CD4-positive, alpha-beta T cell treated with Interleukin-21 for 1 hour (primary cell): ENCODE results near the gene FAF1.

ENCODE experiments used
- DNase-seq: peaks from one replicate; pipeline ENCODE4 v3.0.0-alpha.2; 2020

Gene FAF1

DNA sequence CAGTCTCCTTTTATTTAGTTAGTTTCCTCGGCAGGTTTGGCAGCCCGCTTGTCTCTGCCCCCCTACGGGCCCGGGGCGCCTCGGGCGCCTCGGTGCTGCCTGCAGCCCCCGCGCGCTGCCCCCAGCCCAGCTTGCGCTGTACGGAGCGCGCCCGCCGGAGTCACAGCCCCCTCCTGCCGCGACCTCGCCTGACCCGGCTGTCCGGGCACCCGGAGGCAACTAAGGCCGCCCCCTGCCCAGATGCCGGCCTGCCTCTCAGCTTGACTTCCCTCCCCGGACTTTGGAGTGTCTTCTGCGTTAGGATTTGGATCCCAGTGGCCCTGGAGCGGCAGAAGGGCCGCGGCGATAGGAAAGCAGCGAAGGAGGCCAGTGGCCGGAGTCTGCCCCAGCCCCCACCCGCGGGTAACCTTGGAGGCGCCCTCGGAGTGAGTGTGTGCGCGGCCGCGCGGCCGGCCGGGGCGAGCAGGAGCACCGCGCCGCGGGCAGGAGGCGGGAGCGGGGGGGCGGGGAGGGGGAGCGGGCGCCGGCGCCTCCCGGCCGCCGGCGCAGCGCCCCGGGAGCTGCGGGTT lies 17.6 kb upstream of the FAF1 start:
- peak; percentile 33 for DNase-seq

DNA sequence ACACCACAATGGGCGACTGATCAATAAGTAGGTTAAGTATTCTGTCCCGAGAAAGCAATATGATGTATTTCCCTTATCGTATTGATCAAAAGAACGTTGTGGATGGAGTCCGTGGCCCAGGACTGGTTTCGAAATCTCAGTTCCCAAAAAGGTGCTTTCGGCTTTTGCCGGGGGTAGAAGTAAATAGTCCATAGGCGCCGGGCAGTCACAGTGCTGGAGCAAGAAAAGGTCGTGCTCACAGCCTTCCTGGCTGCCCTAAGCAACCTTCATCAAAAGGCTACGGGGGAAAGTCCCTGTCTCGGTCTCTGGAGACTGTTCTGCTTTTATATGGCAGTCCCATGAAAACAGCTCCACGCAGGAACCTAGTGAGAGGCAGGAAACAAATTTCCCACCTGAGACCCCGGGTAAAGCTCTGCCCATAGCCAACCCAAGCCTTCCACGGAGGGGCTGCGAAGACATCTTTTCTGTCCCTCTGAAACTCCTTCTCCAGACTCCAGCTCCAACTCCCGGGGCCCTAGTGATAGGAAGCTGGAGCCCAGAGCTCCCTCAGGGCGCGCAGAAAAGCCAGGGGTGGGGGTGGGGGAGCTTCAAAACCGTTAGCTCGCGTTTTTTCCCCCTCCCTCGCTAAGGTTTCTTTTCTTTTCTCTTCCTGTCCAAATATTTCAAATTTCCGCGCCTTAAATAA lies 17.0 kb upstream of the FAF1 start:
- peak; percentile 50 for DNase-seq

DNA sequence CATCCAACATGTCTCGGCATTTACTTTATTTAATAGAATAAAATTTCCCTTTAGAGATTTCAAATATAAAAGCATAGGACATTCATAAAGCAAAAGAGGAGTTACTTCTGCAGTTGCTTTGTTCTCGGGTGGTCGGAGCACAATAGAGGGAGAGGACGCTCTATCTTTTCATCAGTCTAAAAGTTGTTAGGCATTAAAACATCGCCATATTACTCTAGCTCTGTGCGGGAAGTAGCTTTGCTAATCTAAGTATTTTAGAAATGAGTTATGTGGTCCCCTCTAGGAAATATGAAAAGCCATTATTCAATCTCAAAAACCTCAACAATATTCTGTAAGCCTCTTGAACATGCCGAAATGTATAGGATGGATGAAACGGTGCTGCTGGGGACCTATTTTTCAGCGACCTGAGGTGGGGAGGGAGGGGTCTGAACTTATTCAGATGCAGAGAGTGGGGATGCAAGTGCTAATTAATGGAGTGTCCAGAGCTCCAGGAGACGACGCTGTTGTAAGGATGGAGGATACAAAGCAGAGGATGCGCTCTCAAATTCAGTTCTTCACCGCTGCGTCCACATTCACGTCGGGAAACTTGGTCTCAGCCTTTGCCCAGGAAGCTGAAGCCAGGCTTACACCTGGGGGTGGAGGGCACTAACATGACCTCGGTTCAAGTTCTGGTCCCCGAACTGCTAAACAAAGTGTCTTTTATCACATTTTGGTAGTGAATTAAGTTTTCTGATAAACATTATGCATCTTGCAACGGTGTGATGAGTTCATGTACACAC lies 16.2 kb upstream of the FAF1 start:
- no peak for DNase-seq

DNA sequence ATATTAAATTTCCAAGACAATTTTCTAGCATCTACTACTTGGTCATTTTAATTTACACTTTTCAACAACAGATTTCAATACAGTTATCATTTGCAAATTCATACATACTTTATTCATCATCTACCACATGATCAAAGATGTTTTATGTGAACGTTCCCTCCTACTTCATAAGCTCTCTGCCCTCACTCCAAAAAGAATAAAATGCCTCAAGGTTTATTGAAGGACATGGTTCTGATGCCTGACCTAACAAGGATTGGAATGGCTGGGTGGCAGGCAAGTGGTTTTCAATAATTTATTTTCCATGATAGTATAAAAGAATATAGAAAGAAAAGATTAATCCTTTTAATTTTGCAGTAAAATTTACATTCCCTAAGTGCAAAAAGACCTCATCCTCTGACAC lies 15.4 kb upstream of the FAF1 start:
- DNase-seq = no peak

DNA sequence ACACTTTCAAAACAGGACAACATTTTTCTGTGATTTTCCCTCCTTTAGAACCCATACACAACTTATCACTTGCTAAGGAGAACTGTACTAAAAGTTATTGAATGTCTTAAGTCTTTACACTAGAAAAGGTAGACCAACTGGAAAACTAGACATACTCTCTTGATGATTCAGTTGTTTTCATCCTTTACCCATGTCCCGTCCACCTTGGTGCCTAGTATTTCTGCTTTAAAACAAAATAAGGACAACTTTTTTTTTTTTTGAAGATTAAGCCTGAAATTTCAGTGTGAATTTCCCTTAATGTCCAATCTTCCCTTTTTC lies 14.5 kb upstream of the FAF1 start:
- no peak for DNase-seq

DNA sequence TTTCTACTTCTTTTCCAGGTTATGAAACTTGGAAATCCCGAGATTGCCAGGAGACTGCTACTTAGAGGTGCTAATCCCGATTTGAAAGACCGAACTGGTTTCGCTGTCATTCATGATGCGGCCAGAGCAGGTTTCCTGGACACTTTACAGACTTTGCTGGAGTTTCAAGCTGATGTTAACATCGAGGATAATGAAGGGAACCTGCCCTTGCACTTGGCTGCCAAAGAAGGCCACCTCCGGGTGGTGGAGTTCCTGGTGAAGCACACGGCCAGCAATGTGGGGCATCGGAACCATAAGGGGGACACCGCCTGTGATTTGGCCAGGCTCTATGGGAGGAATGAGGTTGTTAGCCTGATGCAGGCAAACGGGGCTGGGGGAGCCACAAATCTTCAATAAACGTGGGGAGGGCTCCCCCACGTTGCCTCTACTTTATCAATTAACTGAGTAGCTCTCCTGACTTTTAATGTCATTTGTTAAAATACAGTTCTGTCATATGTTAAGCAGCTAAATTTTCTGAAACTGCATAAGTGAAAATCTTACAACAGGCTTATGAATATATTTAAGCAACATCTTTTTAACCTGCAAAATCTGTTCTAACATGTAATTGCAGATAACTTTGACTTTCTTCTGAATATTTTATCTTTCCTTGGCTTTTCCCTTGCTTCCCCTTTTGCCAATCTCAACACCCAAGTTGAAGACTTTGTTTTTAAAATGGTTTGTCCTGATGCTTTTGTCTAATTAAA lies 14.0 kb upstream of the FAF1 start:
- DNase-seq = no peak

DNA sequence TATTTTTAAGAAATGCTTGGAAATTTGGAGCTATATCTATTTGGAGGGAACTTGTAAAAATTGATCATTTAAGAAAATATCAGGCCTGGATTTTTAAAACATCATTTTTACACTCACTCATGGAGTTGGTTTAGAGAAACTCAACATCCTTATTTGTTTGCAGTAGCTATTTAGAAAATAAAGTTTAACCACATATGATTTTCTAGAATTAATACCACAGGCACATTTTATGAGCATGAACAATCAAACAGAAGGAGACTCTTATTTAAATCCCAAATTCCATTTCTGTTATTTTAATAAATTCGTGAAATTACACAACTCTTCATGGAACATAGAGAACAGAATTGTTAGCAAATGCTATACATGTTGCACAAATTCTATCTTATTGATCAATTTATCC lies 13.2 kb upstream of the FAF1 start:
- DNase-seq = no peak

DNA sequence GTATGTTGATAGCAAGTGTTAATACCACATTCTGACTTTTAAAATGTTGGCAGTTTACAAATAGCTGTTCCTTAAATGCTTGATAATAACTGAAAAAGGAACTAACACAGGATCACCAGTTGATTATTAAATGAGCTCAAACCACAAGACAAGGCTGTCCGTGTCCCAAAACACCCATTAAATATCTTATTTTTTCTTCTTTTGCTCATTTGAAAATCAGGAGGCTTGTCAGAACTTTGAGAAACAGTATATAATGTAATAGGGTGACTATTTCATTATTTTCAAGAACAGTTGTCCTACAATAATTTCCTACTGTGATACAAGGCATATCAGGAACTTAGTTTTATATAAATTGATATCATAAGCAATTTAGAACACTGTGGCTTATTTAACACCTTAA lies 12.7 kb upstream of the FAF1 start:
- no peak for DNase-seq

DNA sequence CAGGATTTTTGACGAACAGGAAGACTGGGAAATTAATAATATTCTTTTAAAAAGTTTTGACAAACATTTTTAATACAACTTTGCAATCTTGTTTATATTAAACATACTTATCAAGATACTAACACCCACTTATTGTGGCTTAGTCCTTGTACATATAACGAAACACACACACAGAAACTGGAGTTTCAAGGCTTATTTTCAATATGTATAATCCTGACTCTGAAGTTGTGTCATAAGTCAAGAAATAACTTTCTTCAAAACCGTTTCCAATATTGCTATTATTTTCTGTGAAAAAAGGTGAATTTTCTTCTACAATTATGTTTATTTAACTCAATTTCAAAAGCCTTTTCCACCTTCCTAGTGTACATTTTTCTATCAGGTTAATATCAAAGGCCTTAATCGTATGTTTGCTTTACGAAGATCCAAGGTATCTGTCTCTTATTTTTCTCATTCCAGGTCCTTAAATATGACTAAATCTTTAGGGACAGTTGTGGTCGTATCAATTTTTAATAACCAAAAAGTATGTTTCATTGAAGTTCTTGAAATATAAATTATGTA lies 11.8 kb upstream of the FAF1 start:
- no peak for DNase-seq

DNA sequence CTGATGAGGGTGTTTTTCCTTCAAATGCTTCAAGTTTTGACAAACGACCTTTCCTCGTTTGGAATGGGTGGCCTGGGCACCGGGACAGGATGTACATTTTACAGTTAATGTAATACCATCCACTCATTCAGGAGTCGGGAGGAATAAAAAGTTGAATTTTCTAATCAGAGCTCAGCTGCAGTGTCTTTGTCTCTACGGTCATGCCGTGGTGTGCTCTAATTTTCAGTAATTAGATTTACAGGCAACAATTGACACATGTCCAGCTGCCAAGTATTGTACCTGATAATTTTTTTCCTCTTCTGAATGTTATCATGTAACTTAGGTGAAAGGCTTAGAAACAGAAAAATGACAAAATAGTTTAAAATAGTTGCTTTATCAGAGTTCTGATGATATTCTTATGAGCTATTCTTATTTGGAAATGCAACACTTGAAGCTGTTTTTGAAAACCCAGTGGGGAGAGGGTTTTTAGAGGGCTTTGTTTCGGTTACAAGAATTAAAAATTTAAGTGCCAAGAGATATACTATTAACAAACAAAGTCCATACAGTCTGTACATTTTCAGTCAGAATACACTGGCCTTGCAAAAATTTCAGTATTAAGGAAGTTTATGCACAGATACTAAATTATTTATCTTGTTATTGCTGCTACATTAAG lies 11.0 kb upstream of the FAF1 start:
- DNase-seq = no peak

DNA sequence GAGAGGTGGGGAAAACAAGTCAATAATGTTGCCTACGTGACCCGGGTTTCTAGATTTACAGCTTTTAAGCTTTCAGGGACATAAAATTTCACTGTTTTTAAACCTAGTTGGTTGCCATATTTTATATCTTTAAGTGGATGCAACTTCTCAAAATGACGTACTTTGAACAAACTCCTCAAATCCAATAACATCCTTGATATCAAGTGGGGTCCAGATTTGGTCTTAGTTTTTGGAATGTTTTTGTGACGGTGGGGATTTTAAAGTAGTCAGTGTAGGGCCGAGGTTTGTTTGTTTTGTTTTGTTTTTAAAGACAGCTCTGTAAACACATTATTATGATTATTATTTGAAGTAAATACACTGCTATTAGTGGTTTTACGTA lies 10.4 kb upstream of the FAF1 start:
- no peak for DNase-seq

DNA sequence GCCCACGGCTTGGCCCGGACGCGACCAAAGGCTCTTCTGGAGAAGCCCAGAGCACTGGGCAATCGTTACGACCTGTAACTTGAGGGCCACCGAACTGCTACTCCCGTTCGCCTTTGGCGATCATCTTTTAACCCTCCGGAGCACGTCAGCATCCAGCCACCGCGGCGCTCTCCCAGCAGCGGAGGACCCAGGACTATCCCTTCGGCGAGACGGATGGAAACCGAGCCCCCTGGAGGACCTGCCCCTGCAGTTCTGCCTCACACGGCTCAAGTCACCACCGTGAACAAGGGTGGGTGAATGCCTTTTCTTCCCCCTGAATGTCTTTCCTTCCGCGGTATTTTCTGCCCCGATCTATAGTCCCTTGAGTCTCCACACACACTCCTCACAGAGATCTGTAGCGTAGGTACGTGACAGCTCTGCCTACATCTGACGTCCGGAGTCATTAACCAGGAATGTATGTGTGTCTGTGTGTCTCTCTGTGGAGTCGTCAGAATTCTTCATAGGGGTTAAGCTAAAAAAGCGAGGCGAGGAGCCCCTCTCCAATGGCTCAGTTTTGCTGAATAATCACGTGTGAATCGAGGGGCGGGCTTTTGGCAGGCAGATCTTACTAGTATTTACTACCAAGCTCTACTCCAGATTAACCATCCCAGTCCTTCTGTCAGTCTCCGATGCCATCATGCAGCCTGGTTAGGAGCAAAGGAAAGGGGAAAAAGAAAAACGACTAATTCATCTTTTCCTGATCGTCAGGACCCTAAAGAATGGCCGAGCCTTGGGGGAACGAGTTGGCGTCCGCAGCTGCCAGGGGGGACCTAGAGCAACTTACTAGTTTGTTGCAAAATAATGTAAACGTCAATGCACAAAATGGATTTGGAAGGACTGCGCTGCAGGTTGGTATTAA lies 9.8 kb upstream of the FAF1 start, which contains the start of gene CDKN2C:
Gene CDKN2C, plus strand, starts transcription at position 635 of the 898 bp plus-strand sequence. Its CDS starts 124 bp downstream, at position 759.
- peak; percentile 70 for DNase-seq

DNA sequence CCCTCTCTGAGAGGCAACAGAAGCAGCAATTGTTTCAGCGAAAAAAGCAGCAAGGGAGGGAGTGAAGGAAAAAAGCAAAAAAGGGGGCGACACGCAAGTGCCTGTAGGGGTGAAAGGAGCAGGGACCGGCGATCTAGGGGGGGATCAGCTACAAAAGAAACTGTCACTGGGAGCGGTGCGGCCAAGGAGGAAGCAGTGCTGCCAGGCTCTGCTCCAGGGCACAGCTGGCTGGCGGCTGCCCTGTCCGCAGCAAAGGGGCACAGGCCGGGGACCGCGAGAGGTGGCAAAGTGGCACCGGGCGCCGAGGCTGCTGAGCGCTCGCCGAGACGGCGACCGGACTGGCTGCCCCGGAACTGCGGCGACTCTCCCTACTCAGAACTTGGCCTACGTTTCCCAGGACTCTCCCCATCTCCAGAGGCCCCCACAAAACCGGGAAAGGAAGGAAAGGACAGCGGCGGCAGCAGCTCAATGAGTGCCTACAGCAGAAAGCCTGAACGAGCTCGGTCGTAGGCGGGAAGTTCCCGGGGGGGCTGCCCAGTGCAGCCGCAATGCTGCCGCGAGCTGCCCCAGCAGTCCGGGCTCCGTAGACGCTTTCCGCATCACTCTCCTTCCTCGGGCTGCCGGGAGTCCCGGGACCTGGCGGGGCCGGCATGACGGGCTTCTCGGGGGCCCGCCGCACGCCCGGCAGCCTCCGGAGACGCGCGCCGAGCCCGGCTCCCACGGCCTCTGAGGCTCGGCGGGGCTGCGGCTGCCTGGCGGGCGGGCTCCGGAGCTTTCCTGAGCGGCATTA lies 8.9 kb upstream of the FAF1 start:
- DNase-seq = peak; percentile 54

DNA sequence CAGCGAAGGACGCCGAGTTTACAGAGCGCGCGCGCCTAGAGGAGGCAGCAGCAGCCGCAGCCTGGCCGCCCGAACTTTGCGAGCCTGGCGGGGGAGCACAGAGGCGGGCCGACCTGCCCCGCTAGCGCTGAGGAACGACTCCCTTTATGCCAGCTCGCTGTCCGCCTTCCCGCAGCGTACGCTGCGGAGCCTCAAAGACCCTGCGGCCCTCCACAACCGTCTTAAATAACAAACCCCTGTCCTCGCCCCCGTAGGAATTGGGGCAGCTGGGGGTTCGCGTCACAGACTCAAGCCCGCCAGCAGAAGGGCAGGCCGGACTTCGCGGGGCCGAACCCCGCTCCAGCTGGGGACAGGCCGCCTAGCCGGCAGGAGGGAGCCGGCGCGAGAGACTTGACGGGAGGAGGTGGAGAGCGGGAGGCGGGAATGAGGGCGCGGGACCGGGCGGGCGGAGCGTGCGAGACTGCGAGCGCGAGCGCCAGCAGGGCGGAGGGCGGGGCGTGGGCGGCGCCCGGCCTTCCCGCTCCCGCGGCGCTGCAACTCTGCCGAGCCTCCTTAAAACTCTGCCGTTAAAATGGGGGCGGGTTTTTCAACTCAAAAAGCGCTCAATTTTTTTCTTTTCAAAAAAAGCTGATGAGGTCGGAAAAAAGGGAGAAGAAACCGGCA lies 8.2 kb upstream of the FAF1 start:
- DNase-seq = peak; percentile 87

DNA sequence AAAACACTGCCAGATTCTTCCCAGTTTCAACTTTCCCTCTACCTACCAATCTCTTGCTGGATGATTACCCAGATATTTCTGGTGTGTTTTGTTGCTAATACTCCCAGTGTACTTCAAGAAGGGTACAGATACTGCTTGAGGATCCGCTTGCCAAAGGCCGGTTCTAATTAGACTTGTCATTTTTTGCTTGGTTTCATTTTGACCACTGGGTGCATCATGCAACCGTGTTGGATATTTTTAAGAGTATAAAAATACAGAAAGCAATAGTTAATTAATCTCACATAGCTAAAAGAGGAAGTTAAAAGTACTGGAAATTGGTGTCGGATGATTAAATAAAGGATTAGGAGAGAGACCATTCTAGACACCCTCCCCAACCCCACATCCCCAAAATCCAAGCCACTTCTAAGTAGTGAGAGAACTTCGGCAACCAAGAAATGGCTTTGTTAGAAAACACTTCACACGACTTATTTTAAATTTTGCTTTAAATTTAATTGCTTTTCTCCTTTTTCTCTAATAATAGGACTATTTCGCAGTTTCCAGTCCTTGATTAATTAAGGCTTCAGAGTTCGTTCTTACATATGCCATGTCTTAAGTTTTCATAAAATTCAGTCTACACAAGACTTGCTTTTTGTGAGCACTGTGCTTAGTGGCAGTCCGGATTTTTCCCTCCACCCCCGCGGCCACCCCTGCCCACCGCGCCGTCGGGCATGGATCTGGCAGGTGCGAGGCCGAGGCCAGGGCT lies 7.5 kb upstream of the FAF1 start:
- no peak for DNase-seq

DNA sequence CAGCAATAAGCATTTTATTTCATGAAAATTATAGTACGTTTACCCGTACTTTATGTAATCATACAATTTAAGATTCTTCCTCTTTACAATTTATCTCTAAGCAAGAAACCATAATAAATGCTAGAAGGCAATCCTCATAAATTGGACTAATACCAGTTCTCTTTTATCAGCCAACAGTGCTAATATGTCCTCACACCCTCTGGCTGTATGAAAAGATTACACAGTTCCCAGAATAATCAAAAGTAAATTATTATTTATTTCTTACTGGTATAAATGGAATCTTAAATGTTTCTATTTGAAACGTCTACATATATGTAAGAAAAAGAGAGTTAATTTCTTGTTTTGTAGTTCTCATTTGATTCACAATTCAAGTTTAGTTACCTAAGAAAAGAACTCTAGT lies 6.9 kb upstream of the FAF1 start:
- no peak for DNase-seq

DNA sequence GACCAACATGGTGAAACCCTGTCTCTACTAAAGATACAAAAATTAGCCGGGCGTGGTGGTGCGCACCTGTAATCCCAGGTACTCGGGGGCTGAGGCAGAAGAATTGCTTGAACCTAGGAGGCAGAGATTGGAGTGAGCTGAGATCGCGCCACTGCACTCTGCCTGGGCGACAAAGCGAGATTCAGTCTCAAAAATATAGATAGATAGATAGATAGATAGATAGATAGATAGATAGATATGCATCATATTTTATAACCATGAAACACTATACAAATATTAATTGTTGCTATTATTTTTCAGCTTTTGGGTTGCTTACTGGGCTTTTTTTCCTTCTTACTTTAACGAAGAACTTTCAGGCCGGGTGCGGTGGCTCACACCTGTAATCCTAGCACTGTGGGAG lies 4.8 kb upstream of the FAF1 start:
- no peak for DNase-seq

DNA sequence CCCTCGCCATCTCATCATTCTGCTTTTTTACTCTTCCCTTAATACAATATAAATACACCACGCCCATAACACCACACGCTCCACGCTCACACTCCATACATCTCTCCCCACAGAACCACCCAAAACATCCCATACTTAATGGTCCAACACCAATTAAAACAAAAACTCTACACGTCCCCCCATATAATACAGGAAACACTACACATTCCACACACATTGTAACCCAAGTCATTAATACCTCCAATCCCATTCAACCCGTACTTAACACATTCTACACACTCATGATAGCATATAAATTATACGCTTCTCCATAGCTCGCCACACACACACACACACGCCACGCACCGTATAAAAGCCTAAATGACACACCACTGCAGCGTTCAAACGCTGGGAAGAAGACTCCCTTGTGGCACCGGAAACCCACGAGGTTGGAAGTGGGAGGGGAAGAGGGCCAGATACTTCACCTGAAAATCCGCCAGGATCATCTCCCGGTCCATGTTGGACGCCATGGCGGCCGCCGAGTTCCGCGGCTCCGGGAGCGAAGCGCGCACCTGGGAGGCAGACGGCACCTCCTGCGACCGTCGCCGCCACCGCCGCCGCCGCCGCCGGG lies 659 bp downstream of the FAF1 start:
- peak; percentile 7 for DNase-seq

DNA sequence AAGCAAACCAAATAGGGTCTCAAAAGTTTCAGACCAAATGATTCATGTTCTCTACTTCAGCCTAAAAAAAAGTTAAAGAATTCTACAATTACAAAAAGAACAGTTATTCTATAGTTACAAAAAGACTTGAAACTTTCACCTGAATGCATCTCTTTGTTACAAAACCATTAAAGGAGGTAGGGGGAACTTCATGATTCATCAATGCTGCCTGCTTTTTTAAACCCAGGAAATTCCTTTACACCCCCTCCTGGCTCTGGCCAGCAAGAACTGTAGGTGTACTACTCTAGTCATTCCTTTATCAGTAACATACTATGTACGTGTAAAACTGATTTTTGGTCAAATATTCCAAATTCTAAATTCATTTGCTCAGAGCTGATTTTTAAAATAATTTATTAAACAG lies 5.0 kb downstream of the FAF1 start:
- DNase-seq = no peak
